Neural crest cell (in vitro differentiated cells): ENCODE measurements around the gene IMPG2. TPM values are rescaled to one million over a fixed set of nuclear protein-coding genes. Genes with fewer than 3 reads are reported as not detected.

Experiments
- DNase-seq: peaks from one replicate; pipeline ENCODE4 v3.0.0; 2021; ENCODE audit warnings: low read depth, mixed read lengths, low spot score
- H3K27ac Mint-ChIP-seq: one replicate; pipeline ENCODE4 v1.8.0; 2021; ENCODE audit warnings: mild to moderate bottlenecking, mixed read lengths; ENCODE audit not compliant: unreplicated experiment
- H3K27me3 Mint-ChIP-seq: 2 replicates; pipeline ENCODE4 v1.8.0; 2021; ENCODE audit warnings: low read depth, mild to moderate bottlenecking, mixed read lengths
- H3K36me3 Mint-ChIP-seq: 2 replicates; pipeline ENCODE4 v1.8.0; 2021; ENCODE audit warnings: low read depth, mild to moderate bottlenecking, mixed read lengths
- H3K4me1 Mint-ChIP-seq: 2 replicates; pipeline ENCODE4 v1.8.0; 2021; ENCODE audit warnings: mixed read lengths
- H3K4me3 Mint-ChIP-seq: one replicate; pipeline ENCODE4 v1.8.0; 2021; ENCODE audit warnings: mild to moderate bottlenecking, mixed read lengths
- H3K9me3 Mint-ChIP-seq: 2 replicates; pipeline ENCODE4 v1.8.0; 2021; ENCODE audit warnings: mixed read lengths
- total RNA-seq: library from RNA; stranded (reverse); gene quantifications from 2 replicates; pipeline ENCODE4 v1.2.1, GENCODE V29; 2021
- TF ChIP-seq, protein P1 (sequence below): fragments of 200-600 bp; sonication (generic); conservative IDR thresholded peaks from 2 replicates; pipeline ENCODE4 v1.5.0; 2021; ENCODE audit warnings: antibody characterized with exemption, mild to moderate bottlenecking

Gene IMPG2
- total RNA-seq, 1 donor from 2014 or later = 0.40 TPM

DNA sequence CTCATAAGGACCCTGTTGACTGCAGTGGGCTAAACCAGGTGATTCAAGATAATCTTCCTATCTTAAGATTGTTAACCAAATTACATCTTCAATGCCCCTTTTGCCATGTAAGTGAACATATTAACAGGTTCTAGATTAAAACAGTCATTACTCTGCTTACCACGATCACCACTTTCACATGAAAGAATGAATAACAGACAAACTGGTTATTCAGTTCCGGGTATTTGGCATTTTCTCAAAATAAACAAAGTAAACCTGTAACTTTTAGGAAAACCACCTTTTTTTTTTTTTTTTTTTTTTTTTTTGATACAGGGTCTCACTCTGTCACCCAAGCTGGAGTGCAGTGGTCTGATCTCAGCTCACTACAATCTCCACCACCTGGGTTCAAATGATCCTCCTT is 131.2 kb downstream of the IMPG2 start:
- Mint-ChIP-seq H3K4me3 (no peak overlapping the region), H3K27me3 (no peaks in the 10 kb centered on the region), H3K36me3 (no peaks in the 10 kb centered on the region), H3K9me3 (peaks cover 3% of the 10 kb centered on the region), H3K27ac (no peak overlapping the region), H3K4me1 (no peaks in the 10 kb centered on the region)
- TF ChIP-seq, protein P1, sequence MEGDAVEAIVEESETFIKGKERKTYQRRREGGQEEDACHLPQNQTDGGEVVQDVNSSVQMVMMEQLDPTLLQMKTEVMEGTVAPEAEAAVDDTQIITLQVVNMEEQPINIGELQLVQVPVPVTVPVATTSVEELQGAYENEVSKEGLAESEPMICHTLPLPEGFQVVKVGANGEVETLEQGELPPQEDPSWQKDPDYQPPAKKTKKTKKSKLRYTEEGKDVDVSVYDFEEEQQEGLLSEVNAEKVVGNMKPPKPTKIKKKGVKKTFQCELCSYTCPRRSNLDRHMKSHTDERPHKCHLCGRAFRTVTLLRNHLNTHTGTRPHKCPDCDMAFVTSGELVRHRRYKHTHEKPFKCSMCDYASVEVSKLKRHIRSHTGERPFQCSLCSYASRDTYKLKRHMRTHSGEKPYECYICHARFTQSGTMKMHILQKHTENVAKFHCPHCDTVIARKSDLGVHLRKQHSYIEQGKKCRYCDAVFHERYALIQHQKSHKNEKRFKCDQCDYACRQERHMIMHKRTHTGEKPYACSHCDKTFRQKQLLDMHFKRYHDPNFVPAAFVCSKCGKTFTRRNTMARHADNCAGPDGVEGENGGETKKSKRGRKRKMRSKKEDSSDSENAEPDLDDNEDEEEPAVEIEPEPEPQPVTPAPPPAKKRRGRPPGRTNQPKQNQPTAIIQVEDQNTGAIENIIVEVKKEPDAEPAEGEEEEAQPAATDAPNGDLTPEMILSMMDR = no peak
- DNase-seq = no peak

DNA sequence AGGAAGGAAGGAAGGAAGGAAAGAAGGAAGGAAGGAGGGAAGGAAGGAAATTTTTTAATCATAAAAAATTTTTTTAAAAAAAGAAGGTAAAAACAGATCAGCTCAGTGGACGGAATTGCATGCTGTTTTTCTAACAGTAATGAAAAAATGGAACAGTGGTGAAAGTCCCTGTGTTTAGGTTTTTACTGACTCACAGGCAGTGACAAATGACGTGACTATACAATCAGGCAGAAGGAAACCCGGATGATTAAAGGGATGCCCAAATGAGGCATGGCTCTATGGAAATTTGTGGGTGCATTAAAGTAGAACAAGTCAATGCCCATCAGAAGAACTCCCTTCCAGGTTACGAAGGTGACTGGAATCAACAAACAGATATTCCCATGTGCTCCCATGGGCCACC is 135.0 kb downstream of the IMPG2 start:
- Mint-ChIP-seq H3K27ac (no peak overlapping the region), H3K9me3 (peaks cover 3% of the 10 kb centered on the region), H3K4me1 (no peaks in the 10 kb centered on the region), H3K36me3 (no peaks in the 10 kb centered on the region), H3K4me3 (no peak overlapping the region), H3K27me3 (no peaks in the 10 kb centered on the region)
- TF ChIP-seq, protein P1 = no peak
- no peak for DNase-seq

DNA sequence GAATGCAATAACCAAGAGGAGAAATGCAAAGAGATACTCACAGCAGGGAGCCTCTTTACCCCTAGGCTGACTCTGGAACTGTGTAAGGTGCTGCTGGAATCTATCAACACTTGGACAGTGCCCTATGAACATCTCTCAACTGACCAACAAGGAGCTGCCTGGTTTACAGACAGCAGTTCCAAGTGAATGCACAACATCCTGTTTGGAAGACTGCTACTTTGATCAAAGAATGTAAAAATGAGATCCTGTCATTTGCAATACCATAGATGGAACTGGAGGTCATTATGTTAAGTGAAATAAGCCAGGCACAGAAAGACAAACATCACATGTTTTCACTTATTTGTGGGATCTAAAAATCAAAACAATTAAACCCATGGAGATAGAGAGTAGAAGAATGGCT is 136.3 kb downstream of the IMPG2 start:
- no peak overlapping the region for H3K27ac Mint-ChIP-seq
- TF ChIP-seq, protein P1 = no peak
- no peaks in the 10 kb centered on the region for H3K27me3 Mint-ChIP-seq
- no peaks in the 10 kb centered on the region for H3K4me1 Mint-ChIP-seq
- H3K36me3 Mint-ChIP-seq = no peaks in the 10 kb centered on the region
- H3K9me3 Mint-ChIP-seq = peaks cover 3% of the 10 kb centered on the region
- no peak for DNase-seq
- no peak overlapping the region for H3K4me3 Mint-ChIP-seq

DNA sequence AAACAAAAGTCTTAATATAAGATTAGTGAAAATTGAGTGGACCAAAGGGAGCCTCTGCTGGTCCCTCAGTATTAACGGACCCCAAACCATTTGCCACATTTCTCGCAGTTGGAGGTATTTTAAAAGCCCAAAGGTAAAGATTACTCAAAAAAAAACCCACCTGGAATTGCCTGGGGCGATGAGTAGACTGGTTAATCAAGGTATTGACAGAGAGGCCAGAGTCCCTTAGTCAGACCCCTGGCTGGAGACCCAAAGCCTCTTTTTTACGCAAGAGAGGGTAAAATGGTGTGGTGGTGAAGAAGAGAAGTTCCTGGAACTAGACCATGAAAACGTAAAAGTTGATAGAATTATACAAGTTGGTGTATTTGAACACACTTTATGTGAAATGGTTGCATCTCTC is 137.2 kb downstream of the IMPG2 start:
- H3K4me3 Mint-ChIP-seq = no peak overlapping the region
- no peak for DNase-seq
- H3K36me3 Mint-ChIP-seq = no peaks in the 10 kb centered on the region
- no peak overlapping the region for H3K27ac Mint-ChIP-seq
- TF ChIP-seq, protein P1 = no peak
- H3K9me3 Mint-ChIP-seq = no peaks in the 10 kb centered on the region
- no peaks in the 10 kb centered on the region for H3K27me3 Mint-ChIP-seq
- H3K4me1 Mint-ChIP-seq = no peaks in the 10 kb centered on the region

DNA sequence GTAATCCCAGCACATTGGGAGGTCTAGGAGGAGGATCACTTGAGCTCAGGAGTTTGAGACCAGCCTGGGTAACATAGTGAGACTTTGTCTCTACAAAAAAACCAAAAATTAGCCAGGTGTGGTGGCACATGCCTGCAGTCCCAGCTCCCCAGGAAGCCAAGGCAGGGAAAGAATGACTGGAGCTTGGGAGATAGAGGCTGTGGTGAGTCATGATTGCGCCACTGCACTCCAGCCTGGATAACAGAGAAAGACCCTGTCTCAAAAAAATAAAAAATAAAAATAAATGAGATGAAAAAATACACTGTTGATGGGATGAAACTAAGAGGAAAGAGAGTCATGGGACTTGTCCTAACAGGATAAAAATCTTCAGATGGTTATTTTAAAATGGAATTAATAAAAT is 137.6 kb downstream of the IMPG2 start:
- Mint-ChIP-seq H3K27ac (no peak overlapping the region), H3K4me3 (no peak overlapping the region), H3K27me3 (no peaks in the 10 kb centered on the region), H3K4me1 (no peaks in the 10 kb centered on the region), H3K36me3 (no peaks in the 10 kb centered on the region), H3K9me3 (no peaks in the 10 kb centered on the region)
- TF ChIP-seq, protein P1 = no peak
- no peak for DNase-seq

DNA sequence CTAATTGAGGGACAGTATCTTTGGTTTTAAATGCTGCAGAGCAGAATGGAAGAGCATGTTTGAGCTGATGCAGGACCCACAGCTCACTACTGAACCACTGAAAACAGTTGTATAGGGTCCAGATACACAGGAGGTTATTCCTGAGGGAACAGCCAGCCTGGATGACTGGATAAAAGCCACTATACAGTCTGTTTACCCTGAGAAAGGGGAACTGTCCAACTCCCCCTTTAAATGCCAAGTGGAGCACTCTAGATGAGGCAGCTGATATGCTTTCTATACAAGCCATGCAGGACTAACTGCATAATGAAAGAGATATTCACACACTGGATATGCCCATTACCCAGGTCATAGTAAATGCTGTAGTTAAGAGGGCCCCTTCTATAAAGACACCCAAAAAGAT is 138.6 kb downstream of the IMPG2 start:
- no peaks in the 10 kb centered on the region for H3K4me1 Mint-ChIP-seq
- no peaks in the 10 kb centered on the region for H3K36me3 Mint-ChIP-seq
- H3K4me3 Mint-ChIP-seq = no peak overlapping the region

More for the DNA sequence above, 138.6 kb downstream of the IMPG2 start:
- H3K27me3 Mint-ChIP-seq = no peaks in the 10 kb centered on the region
- H3K9me3 Mint-ChIP-seq = no peaks in the 10 kb centered on the region
- no peak for DNase-seq
- TF ChIP-seq, protein P1 = no peak
- no peak overlapping the region for H3K27ac Mint-ChIP-seq
